H9 (cell line): ENCODE results near the gene TFEB. TPM values are rescaled to one million over a fixed set of nuclear protein-coding genes. Genes with fewer than 3 reads are reported as not detected.

Source experiments
- DNase-seq: peaks from one replicate; pipeline ENCODE4 v3.0.0-alpha.2; 2017
- H2AFZ ChIP-seq: one replicate; pipeline ENCODE4 v1.6.1; 2013; ENCODE audit warnings: mild to moderate bottlenecking, low read length, control low read depth, moderate library complexity
- H2AK5ac ChIP-seq: 2 replicates; pipeline ENCODE4 v1.6.1; 2013; ENCODE audit warnings: low read length, control low read depth, mixed read lengths; ENCODE audit not compliant: insufficient read length
- H2BK120ac ChIP-seq: one replicate; pipeline ENCODE4 v1.6.1; 2013; ENCODE audit warnings: low read depth, mild to moderate bottlenecking, low read length, control low read depth, inconsistent platforms; ENCODE audit not compliant: poor library complexity, severe bottlenecking
- H2BK12ac ChIP-seq: 2 replicates; pipeline ENCODE4 v1.6.1; 2013; ENCODE audit warnings: low read length, control low read depth, mixed read lengths, low read depth; ENCODE audit not compliant: insufficient read length
- H2BK15ac ChIP-seq: 2 replicates; pipeline ENCODE4 v1.6.1; 2013; ENCODE audit warnings: low read depth, low read length, control low read depth
- H2BK20ac ChIP-seq: one replicate; pipeline ENCODE4 v1.6.1; 2013; ENCODE audit warnings: low read depth, mild to moderate bottlenecking, low read length, control low read depth, inconsistent platforms; ENCODE audit not compliant: poor library complexity, severe bottlenecking
- H2BK5ac ChIP-seq: 2 replicates; pipeline ENCODE4 v1.6.1; 2013; ENCODE audit warnings: low read length, control low read depth, mixed read lengths; ENCODE audit not compliant: insufficient read length
- H3K14ac ChIP-seq: 2 replicates; pipeline ENCODE4 v1.6.1; 2013; ENCODE audit warnings: low read length, control low read depth; ENCODE audit not compliant: insufficient read depth
- H3K18ac ChIP-seq: 2 replicates; pipeline ENCODE4 v1.6.1; 2013; ENCODE audit warnings: low read depth, mild to moderate bottlenecking, mixed read lengths, low read length, control low read depth; ENCODE audit not compliant: insufficient read length
- H3K23ac ChIP-seq: 2 replicates; pipeline ENCODE4 v1.6.1; 2013; ENCODE audit warnings: low read length, control low read depth, mixed read lengths, low read depth; ENCODE audit not compliant: insufficient read length
- H3K23me2 ChIP-seq: 2 replicates; pipeline ENCODE4 v1.6.1; 2013; ENCODE audit warnings: low read depth, mild to moderate bottlenecking, mixed read lengths, low read length, control low read depth; ENCODE audit not compliant: insufficient read length, poor library complexity, severe bottlenecking
- H3K27ac ChIP-seq: 2 replicates; pipeline ENCODE4 v1.5.1; 2013; ENCODE audit warnings: low read length, control low read depth, mixed read lengths, low read depth; ENCODE audit not compliant: insufficient read length
- H3K27me3 ChIP-seq: 2 replicates; pipeline ENCODE4 v1.6.1; 2013; ENCODE audit warnings: low read length, control low read depth, inconsistent platforms; ENCODE audit not compliant: insufficient read depth
- H3K4ac ChIP-seq: 2 replicates; pipeline ENCODE4 v1.6.1; 2013; ENCODE audit warnings: low read depth, mild to moderate bottlenecking, control low read depth, inconsistent platforms, low read length, moderate library complexity
- H3K4me1 ChIP-seq: 2 replicates; pipeline ENCODE4 v1.6.1; 2013; ENCODE audit warnings: low read length, control low read depth, inconsistent platforms; ENCODE audit not compliant: insufficient read depth
- H3K4me2 ChIP-seq: 2 replicates; pipeline ENCODE4 v1.6.1; 2013; ENCODE audit warnings: low read length, control low read depth, mixed read lengths; ENCODE audit not compliant: insufficient read length, insufficient read depth
- H3K56ac ChIP-seq: 2 replicates; pipeline ENCODE4 v1.6.1; 2013; ENCODE audit warnings: low read depth, mild to moderate bottlenecking, mixed read lengths, low read length, control low read depth; ENCODE audit not compliant: insufficient read length
- H3K79me1 ChIP-seq: 2 replicates; pipeline ENCODE4 v1.6.1; 2013; ENCODE audit warnings: low read depth, mild to moderate bottlenecking, moderate library complexity, low read length, control low read depth, inconsistent platforms; ENCODE audit not compliant: insufficient read depth, poor library complexity, severe bottlenecking
- H3K79me2 ChIP-seq: 2 replicates; pipeline ENCODE4 v1.6.1; 2013; ENCODE audit warnings: low read length, control low read depth, inconsistent platforms; ENCODE audit not compliant: insufficient read depth
- H3K9ac ChIP-seq: 2 replicates; pipeline ENCODE4 v1.6.1; 2013; ENCODE audit warnings: low read length, control low read depth, mixed read lengths; ENCODE audit not compliant: insufficient read length; ENCODE audit errors: extremely low read depth
- H3K9me3 ChIP-seq: one replicate; pipeline ENCODE4 v1.6.1; 2013; ENCODE audit warnings: low read depth, low read length, inconsistent platforms; ENCODE audit not compliant: control insufficient read depth
- H3T11ph ChIP-seq: one replicate; pipeline ENCODE4 v1.6.1; 2013; ENCODE audit warnings: mild to moderate bottlenecking, low read length, control low read depth, inconsistent platforms
- H4K20me1 ChIP-seq: one replicate; pipeline ENCODE4 v1.6.1; 2013; ENCODE audit not compliant: control insufficient read depth, insufficient read length, insufficient read depth
- H4K5ac ChIP-seq: 2 replicates; pipeline ENCODE4 v1.6.1; 2013; ENCODE audit warnings: low read depth, mild to moderate bottlenecking, mixed read lengths, low read length, control low read depth; ENCODE audit not compliant: insufficient read length
- H4K8ac ChIP-seq: replicated peaks from 2 replicates; pipeline ENCODE4 v1.6.1; 2013; ENCODE audit warnings: low read length, control low read depth, mixed read lengths, low read depth; ENCODE audit not compliant: insufficient read length
- H4K91ac ChIP-seq: 2 replicates; pipeline ENCODE4 v1.6.1; 2013; ENCODE audit warnings: low read depth, mild to moderate bottlenecking, moderate library complexity, mixed read lengths, low read length, control low read depth; ENCODE audit not compliant: insufficient read length
- H3K27ac Mint-ChIP-seq, 3 experiments: 2 replicates in 2 of 3; 3 replicates in 1 of 3; pipeline ENCODE4 v1.8.0; 2020 to 2021; ENCODE audit warnings: mixed read lengths in 3 of 3, mild to moderate bottlenecking in 1 of 3, moderate library complexity in 1 of 3
- H3K27me3 Mint-ChIP-seq: 2 replicates; pipeline ENCODE4 v1.8.0; 2021; ENCODE audit warnings: low read depth, mild to moderate bottlenecking, moderate library complexity, mixed read lengths
- H3K36me3 Mint-ChIP-seq, 3 experiments: 2 replicates in 2 of 3; 3 replicates in 1 of 3; pipeline ENCODE4 v1.8.0; 2020 to 2021; ENCODE audit warnings: low read depth in 3 of 3, mixed read lengths in 3 of 3; ENCODE audit not compliant: insufficient read depth in 1 of 3
- H3K4me1 Mint-ChIP-seq, 2 experiments: 2 replicates each; pipeline ENCODE4 v1.8.0; 2020; ENCODE audit warnings: mixed read lengths in 2 of 2
- H3K4me3 Mint-ChIP-seq, 2 experiments: 2 replicates in 1 of 2; 3 replicates in 1 of 2; pipeline ENCODE4 v1.8.0; 2020 to 2021; ENCODE audit warnings: mild to moderate bottlenecking in 2 of 2, mixed read lengths in 2 of 2, moderate library complexity in 1 of 2
- H3K9me3 Mint-ChIP-seq, 2 experiments: 2 replicates in 1 of 2; 3 replicates in 1 of 2; pipeline ENCODE4 v1.8.0; 2020; ENCODE audit warnings: mild to moderate bottlenecking in 2 of 2, mixed read lengths in 2 of 2, moderate library complexity in 1 of 2
- CTCF ChIP-seq: fragments of 200-600 bp; sonication (generic); conservative IDR thresholded peaks from 3 replicates; pipeline ENCODE4 v1.8.0; 2021; ENCODE audit warnings: antibody characterized with exemption, mild to moderate bottlenecking
- WGBS: extraction: QIAGEN DNeasy Blood & Tissue Kit; methylation state at CpG from one replicate; pipeline ENCODE4 v1.1.7; 2013; ENCODE audit warnings: missing lambda C conversion rate, low lambda C conversion rate, mixed read lengths; ENCODE audit not compliant: insufficient read length; ENCODE audit errors: extremely low coverage; 5-methylcytosine and 5-hydroxymethylcytosine counted together
- total RNA-seq: library from RNA; stranded (reverse); gene quantifications from 2 replicates; pipeline ENCODE4 v1.2.1, GENCODE V29; 2021

TFEB gene
- total RNA-seq, 1 experiment from 2014 or later, result 1.2 TPM

DNA sequence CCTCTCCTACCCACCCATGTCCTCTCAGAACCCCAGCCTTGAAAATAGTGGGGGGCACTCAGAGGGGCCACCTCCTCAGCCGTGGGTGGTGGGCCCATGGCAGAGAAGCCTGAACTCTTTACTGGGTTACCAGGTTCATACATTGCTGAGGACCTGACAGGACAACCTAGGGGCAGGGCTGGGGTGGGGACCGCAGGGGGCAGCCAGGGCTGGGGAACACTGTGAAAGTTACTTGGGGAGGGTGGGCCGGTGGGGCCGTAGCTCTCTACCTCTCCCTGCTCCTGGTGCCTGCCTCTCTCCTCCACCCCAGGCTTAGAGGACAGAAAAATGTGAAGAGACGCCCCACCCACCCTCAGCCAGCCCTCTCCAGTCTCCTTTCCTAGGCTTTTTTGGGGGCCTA, 81.7 kb downstream of the TFEB start:
- Histone ChIP-seq H3K4ac (no peak overlapping the region), H3K18ac (no peak overlapping the region), H3K27ac (no peak overlapping the region), H2AFZ (no peak overlapping the region), H4K20me1 (no peaks in the 10 kb centered on the region), H2BK120ac (no peak overlapping the region), H3K23me2 (no peaks in the 10 kb centered on the region), H2BK12ac (no peak overlapping the region), H4K91ac (no peak overlapping the region), H2AK5ac (no peak overlapping the region), H3K27me3 (no peaks in the 10 kb centered on the region), H3K9ac (no peak overlapping the region), H3T11ph (no peak overlapping the region), H3K79me2 (no peaks in the 10 kb centered on the region), H2BK20ac (no peak overlapping the region), H3K9me3 (no peaks in the 10 kb centered on the region), H4K5ac (no peak overlapping the region), H2BK5ac (no peak overlapping the region), H4K8ac (no peak overlapping the region), H3K23ac (no peak overlapping the region), H3K14ac (no peak overlapping the region), H3K79me1 (no peaks in the 10 kb centered on the region), H2BK15ac (no peak overlapping the region), H3K4me2 (no peak overlapping the region), H3K4me1 (no peaks in the 10 kb centered on the region), H3K56ac (no peak overlapping the region)
- TF ChIP-seq CTCF, result no peak
- H3K27me3 Mint-ChIP-seq, result peaks cover 13% of the 10 kb centered on the region
- no peak overlapping the region for H3K27ac Mint-ChIP-seq
- no CpG with 5 or more reads among the region's 5 CpGs for WGBS
- H3K4me3 Mint-ChIP-seq, result no peak overlapping the region
- peaks cover 9 to 18% of the 10 kb centered on the region in 2 experiments; a peak in 3 of 4 replicates for H3K4me1 Mint-ChIP-seq
- H3K36me3 Mint-ChIP-seq, result peaks cover 14 to 35% (median 17%) of the 10 kb centered on the region in 3 experiments; a peak in 5 of 7 replicates
- no peaks in the 10 kb centered on the region for H3K9me3 Mint-ChIP-seq
- no peak for DNase-seq
